A549 (cell line): ENCODE results near the gene CCDC70.

Experiments
- CBX2 ChIP-seq: fragments of 200-600 bp; sonication (generic); IDR thresholded peaks from 2 replicates; pipeline ENCODE4 v1.6.1; 2016; ENCODE audit warnings: low read depth, mild to moderate bottlenecking, borderline replicate concordance
- FOSL2 ChIP-seq, 2 experiments: fragments of 450-650 bp in 1 of 2; fragments of >200 bp in 1 of 2; sonication (Bioruptor Twin) in 1 of 2; formaldehyde crosslinking; IDR thresholded peaks; 2 replicates each; pipeline versions ENCODE4 v1.5.0 to v1.6.1; 2016 to 2020; ENCODE audit warnings: mild to moderate bottlenecking in 1 of 2, moderate library complexity in 1 of 2
- NFE2L2 ChIP-seq: fragments of 150-350 bp; conservative IDR thresholded peaks from 2 replicates; pipeline ENCODE4 v1.6.1; 2014; ENCODE audit warnings: low read length
- POLR2A ChIP-seq: IDR thresholded peaks from 2 replicates; pipeline ENCODE4 v1.6.1; 2012; ENCODE audit warnings: mild to moderate bottlenecking, low read length
- SMC3 ChIP-seq: fragments of >200 bp; sonication (Bioruptor Twin); formaldehyde crosslinking; IDR thresholded peaks from 3 replicates; pipeline ENCODE4 v1.6.1; 2018; ENCODE audit warnings: inconsistent platforms
- TF ChIP-seq, protein P1 (sequence below): fragments of >200 bp; sonication (Bioruptor Twin); formaldehyde crosslinking; IDR thresholded peaks from 3 replicates; pipeline ENCODE4 v1.5.1; 2016
- TF ChIP-seq, protein P2 (sequence below): fragments of 450-650 bp; IDR thresholded peaks from 2 replicates; pipeline ENCODE4 v1.6.1; 2014; ENCODE audit warnings: antibody characterized with exemption

GRCh38 chr13:51833980-51834379 is 27.8 kb upstream of the CCDC70 start:
- no peak for TF ChIP-seq SMC3
- TF ChIP-seq, protein P1, sequence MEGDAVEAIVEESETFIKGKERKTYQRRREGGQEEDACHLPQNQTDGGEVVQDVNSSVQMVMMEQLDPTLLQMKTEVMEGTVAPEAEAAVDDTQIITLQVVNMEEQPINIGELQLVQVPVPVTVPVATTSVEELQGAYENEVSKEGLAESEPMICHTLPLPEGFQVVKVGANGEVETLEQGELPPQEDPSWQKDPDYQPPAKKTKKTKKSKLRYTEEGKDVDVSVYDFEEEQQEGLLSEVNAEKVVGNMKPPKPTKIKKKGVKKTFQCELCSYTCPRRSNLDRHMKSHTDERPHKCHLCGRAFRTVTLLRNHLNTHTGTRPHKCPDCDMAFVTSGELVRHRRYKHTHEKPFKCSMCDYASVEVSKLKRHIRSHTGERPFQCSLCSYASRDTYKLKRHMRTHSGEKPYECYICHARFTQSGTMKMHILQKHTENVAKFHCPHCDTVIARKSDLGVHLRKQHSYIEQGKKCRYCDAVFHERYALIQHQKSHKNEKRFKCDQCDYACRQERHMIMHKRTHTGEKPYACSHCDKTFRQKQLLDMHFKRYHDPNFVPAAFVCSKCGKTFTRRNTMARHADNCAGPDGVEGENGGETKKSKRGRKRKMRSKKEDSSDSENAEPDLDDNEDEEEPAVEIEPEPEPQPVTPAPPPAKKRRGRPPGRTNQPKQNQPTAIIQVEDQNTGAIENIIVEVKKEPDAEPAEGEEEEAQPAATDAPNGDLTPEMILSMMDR, result no peak
- TF ChIP-seq, protein P2, sequence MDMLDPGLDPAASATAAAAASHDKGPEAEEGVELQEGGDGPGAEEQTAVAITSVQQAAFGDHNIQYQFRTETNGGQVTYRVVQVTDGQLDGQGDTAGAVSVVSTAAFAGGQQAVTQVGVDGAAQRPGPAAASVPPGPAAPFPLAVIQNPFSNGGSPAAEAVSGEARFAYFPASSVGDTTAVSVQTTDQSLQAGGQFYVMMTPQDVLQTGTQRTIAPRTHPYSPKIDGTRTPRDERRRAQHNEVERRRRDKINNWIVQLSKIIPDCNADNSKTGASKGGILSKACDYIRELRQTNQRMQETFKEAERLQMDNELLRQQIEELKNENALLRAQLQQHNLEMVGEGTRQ, result no peak
- TF ChIP-seq NFE2L2, result no peak
- TF ChIP-seq POLR2A, result no peak
- no peak for TF ChIP-seq FOSL2 (IDR thresholded peaks at IDR 0.05)
- no peak for TF ChIP-seq FOSL2 (CRISPR knock-in tag; IDR thresholded peaks at IDR 0.05)
- no peak for TF ChIP-seq CBX2
